ENCODE measurements around the gene TMEM41B. TPM values are rescaled to one million over a fixed set of nuclear protein-coding genes. Genes with fewer than 3 reads are reported as not detected.
A peak's percentile ranks its signal among the peaks of the same experiment; 100 is the strongest.

Gene TMEM41B
- total and polyA plus RNA-seq, 7 donors, result 5.7 to 62.6 (median 14.3) TPM

DNA sequence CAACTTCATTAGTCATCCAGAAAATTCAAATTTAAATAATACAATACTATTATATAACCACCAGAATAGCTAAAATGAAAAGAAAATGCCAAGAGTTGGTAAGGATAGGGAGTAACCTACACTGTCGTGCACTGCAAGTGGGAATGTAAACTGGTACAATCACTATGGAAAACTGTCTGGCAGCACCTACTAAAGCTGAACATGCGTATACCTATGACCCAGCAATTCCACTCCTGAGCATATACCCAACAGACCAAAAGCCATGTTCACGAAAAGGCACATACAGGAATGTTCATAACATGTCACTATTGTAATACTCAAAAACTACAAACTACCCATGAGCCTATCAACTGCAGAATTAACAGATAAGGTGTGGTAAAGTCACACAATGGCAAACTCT, 81.9 kb downstream of the TMEM41B start:
- H3K27ac ChIP-seq, result no peak overlapping the region
- TF ChIP-seq, protein P1, sequence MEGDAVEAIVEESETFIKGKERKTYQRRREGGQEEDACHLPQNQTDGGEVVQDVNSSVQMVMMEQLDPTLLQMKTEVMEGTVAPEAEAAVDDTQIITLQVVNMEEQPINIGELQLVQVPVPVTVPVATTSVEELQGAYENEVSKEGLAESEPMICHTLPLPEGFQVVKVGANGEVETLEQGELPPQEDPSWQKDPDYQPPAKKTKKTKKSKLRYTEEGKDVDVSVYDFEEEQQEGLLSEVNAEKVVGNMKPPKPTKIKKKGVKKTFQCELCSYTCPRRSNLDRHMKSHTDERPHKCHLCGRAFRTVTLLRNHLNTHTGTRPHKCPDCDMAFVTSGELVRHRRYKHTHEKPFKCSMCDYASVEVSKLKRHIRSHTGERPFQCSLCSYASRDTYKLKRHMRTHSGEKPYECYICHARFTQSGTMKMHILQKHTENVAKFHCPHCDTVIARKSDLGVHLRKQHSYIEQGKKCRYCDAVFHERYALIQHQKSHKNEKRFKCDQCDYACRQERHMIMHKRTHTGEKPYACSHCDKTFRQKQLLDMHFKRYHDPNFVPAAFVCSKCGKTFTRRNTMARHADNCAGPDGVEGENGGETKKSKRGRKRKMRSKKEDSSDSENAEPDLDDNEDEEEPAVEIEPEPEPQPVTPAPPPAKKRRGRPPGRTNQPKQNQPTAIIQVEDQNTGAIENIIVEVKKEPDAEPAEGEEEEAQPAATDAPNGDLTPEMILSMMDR (IDR thresholded peaks at IDR 0.05), result no peak
- intact Hi-C loops (cut with DNase I), result no loop called here
- H3K4me1 ChIP-seq, result peaks cover 25% of the 10 kb centered on the region
- 77 to 84% (median 83%) methylated on average over 3 of the region's 3 CpGs for WGBS, 3 donors
- H3K9me3 ChIP-seq, result no peaks in the 10 kb centered on the region
- no peaks in the 10 kb centered on the region for H3K27me3 ChIP-seq (ENCODE audit: insufficient read depth in 3 of 3, low read length in 2 of 3)
- no peaks in the 10 kb centered on the region for H3K36me3 ChIP-seq (ENCODE audit: insufficient read depth in 1 of 2, low read depth in 1 of 2)
- DNase-seq (no peak), ATAC-seq (no peak)
- no peak overlapping the region for H3K4me3 ChIP-seq

DNA sequence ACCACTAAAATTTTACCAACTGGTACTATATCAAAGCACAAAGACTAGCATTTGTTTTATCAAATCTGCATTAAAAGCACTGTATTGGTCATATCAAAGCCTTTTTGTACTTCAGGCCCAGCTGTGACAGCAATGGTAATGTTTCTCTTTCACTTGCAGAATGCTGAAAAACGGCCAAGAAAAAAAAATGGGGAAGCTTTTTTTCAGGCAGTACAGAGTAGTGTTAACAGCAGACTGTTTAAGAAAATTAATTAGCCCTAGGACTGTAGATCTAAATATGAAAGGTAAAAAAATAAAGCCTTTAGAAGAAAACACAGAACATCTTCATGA, 82.6 kb downstream of the TMEM41B start:
- intact Hi-C loops (cut with DNase I), result no loop called here
- DNase-seq (no peak), ATAC-seq (peak in 2 of 4 donors; percentile 37 to 60)
- Histone ChIP-seq H3K4me3 (peak overlapping the region; percentile 11), H3K36me3 (ENCODE audit: insufficient read depth in 1 of 2, low read depth in 1 of 2) (no peaks in the 10 kb centered on the region), H3K27me3 (ENCODE audit: insufficient read depth in 3 of 3, low read length in 2 of 3) (no peaks in the 10 kb centered on the region), H3K9me3 (no peaks in the 10 kb centered on the region), H3K27ac (peak overlapping the region; percentile 19), H3K4me1 (peaks cover 25% of the 10 kb centered on the region)
- TF ChIP-seq, protein P1 (IDR thresholded peaks at IDR 0.05), result no peak
- 3 to 18% (median 8%) methylated on average over 1 of the region's 1 CpG for WGBS, 3 donors

Other genes with a start within 250 kb of the TMEM41B start
- 1 to 10 TPM; 1.2 to 2.2 (median 1.5) TPM for gene SCUBE2, start 223.0 kb downstream of the TMEM41B start, total RNA-seq
- 1 to 10 TPM; 1.4 to 4.3 (median 1.7) TPM for gene SCUBE2, start 223.0 kb downstream of the TMEM41B start, polyA plus RNA-seq
- 10 to 100 TPM; 27.2 to 45.1 (median 32.3) TPM for gene DENND5A, start 49.2 kb downstream of the TMEM41B start, total RNA-seq
- gene DENND5A, start 49.2 kb downstream of the TMEM41B start, polyA plus RNA-seq, result 10 to 100 TPM; 27.4 to 82.1 (median 30.3) TPM
- 100 to 1,000 TPM; 222 to 355 (median 261) TPM for gene IPO7, start 70.1 kb upstream of the TMEM41B start, total RNA-seq
- 100 to 1,000 TPM; 110 to 261 (median 247) TPM for gene IPO7, start 70.1 kb upstream of the TMEM41B start, polyA plus RNA-seq
- gene ZNF143, start 146.4 kb upstream of the TMEM41B start, total RNA-seq, result 10 to 100 TPM; 22.6 to 27.9 (median 23.8) TPM
- 10 to 100 TPM; 21.1 to 25.4 (median 25.2) TPM for gene ZNF143, start 146.4 kb upstream of the TMEM41B start, polyA plus RNA-seq

Measured in psoas muscle (tissue), 8 donors.